GM12872 (cell line): ENCODE data around the gene MAP7D3.

Experiments
- CTCF ChIP-seq: IDR thresholded peaks from 3 replicates; pipeline ENCODE4 v1.5.1; 2011; ENCODE audit warnings: low read depth, mild to moderate bottlenecking, low read length, moderate library complexity; ENCODE audit not compliant: insufficient read depth

MAP7D3 gene

GRCh38 chrX:136198010-136198409 is 53.2 kb downstream of the MAP7D3 start:
- TF ChIP-seq CTCF: no peak

GRCh38 chrX:136196691-136197155 is 54.5 kb downstream of the MAP7D3 start:
- TF ChIP-seq CTCF: no peak

GRCh38 chrX:136195247-136195646 is 56.0 kb downstream of the MAP7D3 start:
- no peak for TF ChIP-seq CTCF

- TF ChIP-seq CTCF: no peak
Measured at GRCh38 chrX:136194536-136194935, 56.7 kb downstream of the MAP7D3 start.

GRCh38 chrX:136193771-136194170 is 57.4 kb downstream of the MAP7D3 start:
- TF ChIP-seq CTCF: no peak

GRCh38 chrX:136192839-136193414 is 58.3 kb downstream of the MAP7D3 start:
- no peak for TF ChIP-seq CTCF

- no peak for TF ChIP-seq CTCF
Measured at GRCh38 chrX:136192135-136192534, 59.1 kb downstream of the MAP7D3 start.
